CD4-positive, alpha-beta memory T cell (primary cell): ENCODE measurements around the gene SNX3. TPM values are rescaled to one million over a fixed set of nuclear protein-coding genes. Genes with fewer than 3 reads are reported as not detected.
"Not testable (repeated sequence)": the region's sequence is repeated elsewhere in the genome, so short reads cannot be mapped to it uniquely, and the experiment has no call there.

Experiments
- CTCF ChIA-PET: fragments of 350-600 bp; sonication (Branson Sonifier 250); formaldehyde crosslinking; loops from one replicate; lab custom pipeline; 2021; ENCODE audit warnings: inconsistent platforms; ENCODE audit not compliant: partially characterized antibody; lab: Charles Lee
- POLR2A ChIA-PET: fragments of 350-600 bp; sonication (Branson Sonifier 250); formaldehyde crosslinking; loops from one replicate; lab custom pipeline; 2021; ENCODE audit not compliant: partially characterized antibody; lab: Charles Lee
- DNase-seq, 5 donors: peaks; one replicate each; pipeline versions ENCODE4 v3.0.0 to v3.0.0-alpha.2; 2020 to 2022; ENCODE audit warnings: mixed read lengths in 1 of 5
- H3K27ac ChIP-seq: one replicate; pipeline ENCODE4 v1.7.0; 2013; ENCODE audit warnings: low read depth, low read length
- H3K27me3 ChIP-seq: 2 replicates; pipeline ENCODE4 v1.7.0; 2013; ENCODE audit warnings: mild to moderate bottlenecking, low read length, moderate library complexity; ENCODE audit not compliant: insufficient read depth
- H3K36me3 ChIP-seq: 2 replicates; pipeline ENCODE4 v1.7.0; 2013; ENCODE audit warnings: mild to moderate bottlenecking, low read length, moderate library complexity; ENCODE audit not compliant: insufficient read depth
- H3K4me1 ChIP-seq: 2 replicates; pipeline ENCODE4 v1.7.0; 2013; ENCODE audit warnings: mild to moderate bottlenecking, low read length, moderate library complexity; ENCODE audit not compliant: insufficient read depth
- H3K4me3 ChIP-seq, 2 donors: one replicate each; pipeline ENCODE4 v1.7.0; 2013; ENCODE audit warnings: low read length in 2 of 2, mild to moderate bottlenecking in 1 of 2
- H3K9me3 ChIP-seq, 2 donors: one replicate each; pipeline ENCODE4 v1.7.0; 2013; ENCODE audit warnings: low read length in 2 of 2, control low read depth in 1 of 2; ENCODE audit not compliant: control insufficient read depth in 1 of 2
- H3K27ac Mint-ChIP-seq, 7 donors: one replicate each; pipeline ENCODE4 v1.8.0; 2020 to 2021; ENCODE audit warnings: mixed read lengths in 7 of 7, mild to moderate bottlenecking in 6 of 7, inconsistent platforms in 3 of 7, moderate library complexity in 3 of 7
- H3K27me3 Mint-ChIP-seq, 2 donors: one replicate each; pipeline ENCODE4 v1.8.0; 2020 to 2021; ENCODE audit warnings: mixed read lengths in 2 of 2
- H3K36me3 Mint-ChIP-seq, 2 donors: one replicate each; pipeline ENCODE4 v1.8.0; 2020 to 2021; ENCODE audit warnings: mixed read lengths in 2 of 2, inconsistent platforms in 1 of 2, mild to moderate bottlenecking in 1 of 2
- H3K4me1 Mint-ChIP-seq, 4 donors: one replicate each; pipeline ENCODE4 v1.8.0; 2020 to 2021; ENCODE audit warnings: mixed read lengths in 4 of 4, mild to moderate bottlenecking in 1 of 4
- H3K4me3 Mint-ChIP-seq, 8 donors: one replicate each; pipeline ENCODE4 v1.8.0; 2020 to 2021; ENCODE audit warnings: mixed read lengths in 8 of 8, mild to moderate bottlenecking in 7 of 8, moderate library complexity in 6 of 8, inconsistent platforms in 3 of 8
- H3K9me3 Mint-ChIP-seq, 8 donors: one replicate each; pipeline ENCODE4 v1.8.0; 2020 to 2021; ENCODE audit warnings: mixed read lengths in 8 of 8, mild to moderate bottlenecking in 5 of 8, inconsistent platforms in 3 of 8, moderate library complexity in 1 of 8
- intact Hi-C: fragments of 100-400 bp; cut with micrococcal nuclease; formaldehyde crosslinking; loops from one replicate; pipeline ENCODE4 v1.15.1; 2023
- polyA plus RNA-seq, 2 donors: library from polyadenylated mRNA; unstranded; fragments of 300-500 nt; fragmentation: Illumina TruSeq; gene quantifications; one replicate each; pipeline ENCODE4 v1.2.3, GENCODE V29; 2021
- total RNA-seq, 2 experiments: library from RNA; stranded (reverse); gene quantifications; one replicate each; pipeline ENCODE4 v1.2.3, GENCODE V29; 2021

The SNX3 gene
- total and polyA plus RNA-seq, 4 experiments from 2014 or later = 65.9 to 261 (median 127) TPM

GRCh38 chr6:108251252-108251651, 9.6 kb downstream of the SNX3 start:
- Mint-ChIP-seq H3K9me3 (no peaks in the 10 kb centered on the region), H3K27ac (peak overlapping the region in 2 of 7 donors; percentile 23 to 38), H3K4me1 (peaks cover 33 to 72% (median 44%) of the 10 kb centered on the region in 4 donors), H3K27me3 (no peaks in the 10 kb centered on the region), H3K4me3 (peak overlapping the region in 1 of 8 donors; percentile 44), H3K36me3 (peaks cover 12 to 35% of the 10 kb centered on the region in 2 donors)
- Histone ChIP-seq H3K4me1 (peaks cover 24% of the 10 kb centered on the region), H3K27me3 (no peaks in the 10 kb centered on the region), H3K27ac (no peak overlapping the region), H3K36me3 (no peaks in the 10 kb centered on the region), H3K4me3 (no peak overlapping the region), H3K9me3 (no peaks in the 10 kb centered on the region)
- ChIA-PET POLR2A (interaction anchor here (1.4 kb wide), 1 partner anchor 9 kb away, joined by 4 read pairs; the partner anchor contains the start of gene SNX3), CTCF (interaction anchor here (1.5 to 1.7 kb wide), 2 partner anchors 9 to 242 kb away, joined by 3 to 5 read pairs; no protein-coding TSS in a partner anchor)
- no peak for DNase-seq
- intact Hi-C loops = no loop called here

- peaks cover 18% of the 10 kb centered on the region for H3K4me1 ChIP-seq
- no peak overlapping the region for H3K27ac ChIP-seq
- Mint-ChIP-seq H3K4me3 (no peak overlapping the region), H3K36me3 (peaks cover 20 to 42% of the 10 kb centered on the region in 2 donors), H3K4me1 (peaks cover 33 to 63% (median 47%) of the 10 kb centered on the region in 4 donors), H3K27me3 (no peaks in the 10 kb centered on the region), H3K27ac (peak overlapping the region in 2 of 7 donors; percentile 5 to 39), H3K9me3 (no peaks in the 10 kb centered on the region)
- H3K9me3 ChIP-seq = no peaks in the 10 kb centered on the region
- no peaks in the 10 kb centered on the region for H3K27me3 ChIP-seq
- no peaks in the 10 kb centered on the region for H3K36me3 ChIP-seq
- intact Hi-C loops = no loop called here
- CTCF ChIA-PET = interaction anchor here (1.5 kb wide), 1 partner anchor 243 kb away, joined by 3 read pairs; no protein-coding TSS in a partner anchor
- no peak overlapping the region for H3K4me3 ChIP-seq
- no peak for DNase-seq
- POLR2A ChIA-PET = interaction anchor here (1.4 kb wide), 1 partner anchor 10 kb away, joined by 4 read pairs; the partner anchor contains the start of gene SNX3
These were observed 10.5 kb downstream of the SNX3 start for GRCh38 chr6:108250240-108250866.

- peak overlapping the region in 1 of 7 donors; percentile 70 for H3K27ac Mint-ChIP-seq
- intact Hi-C loops = no loop called here
These were observed 12.8 kb downstream of the SNX3 start for GRCh38 chr6:108247965-108248536.

GRCh38 chr6:108245095-108245494, 15.7 kb downstream of the SNX3 start:
- DNase-seq, H3K9me3 ChIP-seq, H3K4me3 ChIP-seq, H3K27ac Mint-ChIP-seq, H3K4me1 ChIP-seq, H3K4me3 Mint-ChIP-seq, intact Hi-C loops, H3K27me3 Mint-ChIP-seq, H3K27me3 ChIP-seq, H3K27ac ChIP-seq, H3K9me3 Mint-ChIP-seq, H3K36me3 ChIP-seq: not testable (repeated sequence)
- POLR2A ChIA-PET = interaction anchor here (1.9 kb wide), 1 partner anchor 16 kb away, joined by 7 read pairs; the partner anchor contains the start of gene SNX3
- Mint-ChIP-seq H3K4me1 (peaks cover 14 to 48% (median 40%) of the 10 kb centered on the region in 4 donors), H3K36me3 (peaks cover 45 to 51% of the 10 kb centered on the region in 2 donors)
- CTCF ChIA-PET = interaction anchor here (1.4 kb wide), 1 partner anchor 9 kb away, joined by 3 read pairs; no protein-coding TSS in a partner anchor

More at GRCh38 chr6:108247965-108248536, 12.8 kb downstream of the SNX3 start:
- no peaks in the 10 kb centered on the region for H3K27me3 Mint-ChIP-seq
- H3K9me3 ChIP-seq = no peaks in the 10 kb centered on the region
- peak overlapping the region in 1 of 8 donors; percentile 14 for H3K4me3 Mint-ChIP-seq
- ChIA-PET CTCF (interaction anchor here (1.1 kb wide), 1 partner anchor 17 kb away, joined by 3 read pairs; no protein-coding TSS in a partner anchor), POLR2A (interaction anchor here (1.4 kb wide), 1 partner anchor 13 kb away, joined by 3 read pairs; the partner anchor contains the start of gene SNX3)
- H3K9me3 Mint-ChIP-seq = no peaks in the 10 kb centered on the region
- no peak overlapping the region for H3K4me3 ChIP-seq
- H3K36me3 ChIP-seq = no peaks in the 10 kb centered on the region
- H3K4me1 Mint-ChIP-seq = peaks cover 24 to 51% (median 42%) of the 10 kb centered on the region in 4 donors
- H3K36me3 Mint-ChIP-seq = peaks cover 34 to 43% of the 10 kb centered on the region in 2 donors
- H3K4me1 ChIP-seq = peaks cover 12% of the 10 kb centered on the region
- DNase-seq = no peak
- H3K27me3 ChIP-seq = no peaks in the 10 kb centered on the region
- H3K27ac ChIP-seq = no peak overlapping the region

GRCh38 chr6:108243836-108244235, 17.0 kb downstream of the SNX3 start:
- Mint-ChIP-seq H3K27me3 (no peaks in the 10 kb centered on the region), H3K36me3 (peaks cover 55 to 62% of the 10 kb centered on the region in 2 donors), H3K27ac (no peak overlapping the region), H3K4me3 (no peak overlapping the region), H3K4me1 (peaks cover 13 to 58% (median 40%) of the 10 kb centered on the region in 4 donors), H3K9me3 (peaks cover 0 to 5% (median 3%) of the 10 kb centered on the region in 8 donors)
- Histone ChIP-seq H3K4me1 (no peaks in the 10 kb centered on the region), H3K27ac (no peak overlapping the region), H3K9me3 (no peaks in the 10 kb centered on the region), H3K4me3 (no peak overlapping the region), H3K36me3 (no peaks in the 10 kb centered on the region), H3K27me3 (no peaks in the 10 kb centered on the region)
- CTCF ChIA-PET = interaction anchor here (1.4 kb wide), 1 partner anchor 11 kb away, joined by 3 read pairs; no protein-coding TSS in a partner anchor
- POLR2A ChIA-PET = no interaction called here
- intact Hi-C loops = no loop called here
- no peak for DNase-seq

GRCh38 chr6:108242721-108243120, 18.1 kb downstream of the SNX3 start:
- H3K9me3 Mint-ChIP-seq = peaks cover 0 to 5% (median 3%) of the 10 kb centered on the region in 8 donors
- no peak overlapping the region for H3K27ac ChIP-seq
- H3K36me3 Mint-ChIP-seq = peaks cover 58 to 63% of the 10 kb centered on the region in 2 donors
- no peaks in the 10 kb centered on the region for H3K36me3 ChIP-seq
- no peak overlapping the region for H3K27ac Mint-ChIP-seq
- no peaks in the 10 kb centered on the region for H3K27me3 Mint-ChIP-seq
- H3K27me3 ChIP-seq = no peaks in the 10 kb centered on the region
- no peak overlapping the region for H3K4me3 ChIP-seq
- ChIA-PET POLR2A (no interaction called here), CTCF (interaction anchor here (1.9 kb wide), 2 partner anchors 9 to 16 kb away, joined by 4 to 5 read pairs; no protein-coding TSS in a partner anchor)
- DNase-seq = no peak
- peaks cover 11 to 58% (median 33%) of the 10 kb centered on the region in 4 donors for H3K4me1 Mint-ChIP-seq
- no peak overlapping the region for H3K4me3 Mint-ChIP-seq
- H3K4me1 ChIP-seq = no peaks in the 10 kb centered on the region
- H3K9me3 ChIP-seq = no peaks in the 10 kb centered on the region
- intact Hi-C loops = no loop called here

GRCh38 chr6:108242259-108242658, 18.6 kb downstream of the SNX3 start:
- intact Hi-C loops = no loop called here
- H3K9me3 ChIP-seq = no peaks in the 10 kb centered on the region
- peak overlapping the region in 1 of 7 donors; percentile 44 for H3K27ac Mint-ChIP-seq
- H3K36me3 ChIP-seq = no peaks in the 10 kb centered on the region
- H3K27me3 Mint-ChIP-seq = no peaks in the 10 kb centered on the region
- no peaks in the 10 kb centered on the region for H3K27me3 ChIP-seq
- ChIA-PET CTCF (interaction anchor here (1.9 kb wide), 2 partner anchors 9 to 15 kb away, joined by 4 to 5 read pairs; no protein-coding TSS in a partner anchor), POLR2A (no interaction called here)
- peaks cover 58 to 59% of the 10 kb centered on the region in 2 donors for H3K36me3 Mint-ChIP-seq
- H3K4me3 ChIP-seq = no peak overlapping the region
- peaks cover 11 to 58% (median 33%) of the 10 kb centered on the region in 4 donors for H3K4me1 Mint-ChIP-seq
- no peaks in the 10 kb centered on the region for H3K4me1 ChIP-seq
- H3K4me3 Mint-ChIP-seq = no peak overlapping the region
- no peak for DNase-seq
- H3K9me3 Mint-ChIP-seq = peaks cover 0 to 5% (median 3%) of the 10 kb centered on the region in 8 donors
- H3K27ac ChIP-seq = no peak overlapping the region
